Activated T-cell treated with anti-CD3 and anti-CD28 coated beads, Interleukin-2, amount 50 U/mL, for 48 hours (primary cell): ENCODE results near the gene GALNT18.
"Not testable (repeated sequence)": the region's sequence is repeated elsewhere in the genome, so short reads cannot be mapped to it uniquely, and the experiment has no call there.

Experiments
- DNase-seq, 2 experiments: peaks; one replicate each; pipeline ENCODE4 v3.0.0-alpha.2; 2020

Gene GALNT18

GRCh38 chr11:11378184-11378940, 243.4 kb downstream of the GALNT18 start:
- DNase-seq: no peak

- no peak for DNase-seq
Measured at GRCh38 chr11:11374358-11375148, 247.3 kb downstream of the GALNT18 start.

GRCh38 chr11:11373934-11374333, 247.9 kb downstream of the GALNT18 start:
- no peak for DNase-seq

GRCh38 chr11:11372461-11372860, 249.3 kb downstream of the GALNT18 start:
- no peak for DNase-seq

GRCh38 chr11:11370962-11371303, 250.9 kb downstream of the GALNT18 start:
- DNase-seq: no peak

GRCh38 chr11:11370255-11370961, 251.4 kb downstream of the GALNT18 start:
- no peak for DNase-seq

GRCh38 chr11:11366793-11367192, 255.0 kb downstream of the GALNT18 start:
- DNase-seq: no peak

- DNase-seq: no peak
Measured at GRCh38 chr11:11363674-11364073, 258.1 kb downstream of the GALNT18 start.

GRCh38 chr11:11359611-11360010, 262.2 kb downstream of the GALNT18 start:
- DNase-seq: no peak

GRCh38 chr11:11356842-11357241, 265.0 kb downstream of the GALNT18 start:
- no peak for DNase-seq

GRCh38 chr11:11352878-11353277, 268.9 kb downstream of the GALNT18 start, which contains the start of gene CSNK2A3:
CSNK2A3 (minus strand) TSS chr11:11353250; CDS start chr11:11353119, 131 bp downstream.
- not testable (repeated sequence) for DNase-seq

- DNase-seq: not testable (repeated sequence)
Measured at GRCh38 chr11:11351851-11352250, 270.0 kb downstream of the GALNT18 start.

- DNase-seq: no peak
Measured at GRCh38 chr11:11351042-11351586, 270.7 kb downstream of the GALNT18 start.

- no peak for DNase-seq
Measured at GRCh38 chr11:11349870-11350337, 271.9 kb downstream of the GALNT18 start.

- DNase-seq: no peak
Measured at GRCh38 chr11:11349106-11349825, 272.5 kb downstream of the GALNT18 start.

GRCh38 chr11:11348303-11348702, 273.5 kb downstream of the GALNT18 start:
- DNase-seq: no peak

- no peak for DNase-seq
Measured at GRCh38 chr11:11347592-11347991, 274.2 kb downstream of the GALNT18 start.

GRCh38 chr11:11346303-11346702, 275.5 kb downstream of the GALNT18 start:
- no peak for DNase-seq

- no peak for DNase-seq
Measured at GRCh38 chr11:11345099-11345498, 276.7 kb downstream of the GALNT18 start.

GRCh38 chr11:11344045-11344444, 277.8 kb downstream of the GALNT18 start:
- DNase-seq: no peak

- no peak for DNase-seq
Measured at GRCh38 chr11:11338304-11338703, 283.5 kb downstream of the GALNT18 start.

- no peak for DNase-seq
Measured at GRCh38 chr11:11336664-11337063, 285.1 kb downstream of the GALNT18 start.
